SK-N-SH (cell line): ENCODE results near the gene PDIK1L. TPM values are rescaled to one million over a fixed set of nuclear protein-coding genes. Genes with fewer than 3 reads are reported as not detected.

Source experiments
- CTCF ChIA-PET: fragments of 300-600, 350-600 bp; formaldehyde crosslinking; extraction: SDS; loops from one replicate; lab custom pipeline; 2021; lab: Yijun Ruan, JAX
- POLR2A ChIA-PET: fragments of 350-600 bp; sonication (Branson Sonifier 250); formaldehyde crosslinking; extraction: SDS; loops from one replicate; lab custom pipeline; 2020; ENCODE audit warnings: antibody characterized with exemption, inconsistent platforms; lab: Yijun Ruan, JAX
- DNase-seq: peaks from one replicate; pipeline ENCODE4 v3.0.0; 2012
- H2AFZ ChIP-seq: fragments of 200-600 bp; sonication (generic); 2 replicates; pipeline ENCODE4 v1.8.1; 2016; ENCODE audit warnings: antibody characterized with exemption, mild to moderate bottlenecking, low read depth
- H3F3A ChIP-seq: fragments of 200-600 bp; sonication (generic); replicated peaks from 2 replicates; pipeline ENCODE3; 2016; ENCODE audit warnings: antibody characterized with exemption, mild to moderate bottlenecking; ENCODE audit not compliant: insufficient read depth
- H3K27ac ChIP-seq, 2 experiments: fragments of 200-500 bp in 1 of 2; fragments of 200-600 bp in 1 of 2; sonication (Bioruptor generic) in 1 of 2; sonication (generic), shearing (Covaris generic) in 1 of 2; 2 replicates each; pipeline versions ENCODE4 v1.5.1 to v1.6.1; 2014 to 2016; ENCODE audit warnings: low read depth in 2 of 2, inconsistent platforms in 1 of 2, low read length in 1 of 2, mild to moderate bottlenecking in 1 of 2, mixed read lengths in 1 of 2
- H3K27me3 ChIP-seq: fragments of 200-600 bp; sonication (generic), shearing (Covaris generic); 2 replicates; pipeline ENCODE4 v1.6.1; 2016; ENCODE audit warnings: mixed run types; ENCODE audit not compliant: insufficient read depth
- H3K36me3 ChIP-seq, 2 experiments: fragments of 200-500 bp in 1 of 2; fragments of 200-600 bp in 1 of 2; sonication (Bioruptor generic) in 1 of 2; sonication (generic) in 1 of 2; replicated peaks in 1 of 2; 2 replicates each; pipeline versions ENCODE3 to v1.5.1; 2014 to 2016; ENCODE audit warnings: low read length in 1 of 2, mild to moderate bottlenecking in 1 of 2; ENCODE audit not compliant: insufficient read depth in 2 of 2, control insufficient read depth in 1 of 2
- H3K4me1 ChIP-seq, 2 experiments: fragments of 200-500 bp in 1 of 2; fragments of 200-600 bp in 1 of 2; sonication (Bioruptor generic) in 1 of 2; sonication (generic), shearing (Covaris generic) in 1 of 2; 2 replicates each; pipeline versions ENCODE4 v1.5.1 to v1.6.1; 2014 to 2016; ENCODE audit warnings: low read depth in 1 of 2, low read length in 1 of 2, mixed run types in 1 of 2; ENCODE audit not compliant: insufficient read depth in 2 of 2, control insufficient read depth in 1 of 2
- H3K4me2 ChIP-seq: fragments of 200-600 bp; sonication (generic), shearing (Covaris generic); 2 replicates; pipeline ENCODE4 v1.6.1; 2017; ENCODE audit warnings: mixed run types
- H3K4me3 ChIP-seq, 2 experiments: fragments of 200-500 bp in 1 of 2; fragments of 200-600 bp in 1 of 2; sonication (Bioruptor generic) in 1 of 2; sonication (generic), shearing (Covaris generic) in 1 of 2; 2 replicates each; pipeline versions ENCODE4 v1.5.1 to v1.8.1; 2014 to 2016; ENCODE audit warnings: low read depth in 2 of 2, inconsistent platforms in 1 of 2, low read length in 1 of 2, mild to moderate bottlenecking in 1 of 2, mixed read lengths in 1 of 2, moderate library complexity in 1 of 2
- H3K79me2 ChIP-seq: fragments of 200-600 bp; sonication (generic); 2 replicates; pipeline ENCODE4 v1.8.1; 2017; ENCODE audit warnings: mild to moderate bottlenecking; ENCODE audit not compliant: insufficient read depth
- H3K9ac ChIP-seq: fragments of 200-600 bp; sonication (generic); 2 replicates; pipeline ENCODE4 v1.6.1; 2017; ENCODE audit warnings: mixed run types
- H3K9me2 ChIP-seq: fragments of 200-600 bp; sonication (generic); 2 replicates; pipeline ENCODE4 v1.6.1; 2017; ENCODE audit warnings: mixed run types
- H3K9me3 ChIP-seq: fragments of 200-600 bp; sonication (generic); 2 replicates; pipeline ENCODE4 v1.6.1; 2017; ENCODE audit warnings: mixed run types, mild to moderate bottlenecking, moderate library complexity
- H4K20me1 ChIP-seq: fragments of 200-600 bp; sonication (generic); 2 replicates; pipeline ENCODE4 v1.6.1; 2017; ENCODE audit warnings: mild to moderate bottlenecking, mixed run types; ENCODE audit not compliant: insufficient read depth
- ELF1 ChIP-seq: IDR thresholded peaks from 2 replicates; pipeline ENCODE4 v1.4.0; 2012
- EP300 ChIP-seq, 2 experiments: IDR thresholded peaks; 2 replicates each; pipeline versions ENCODE4 v1.4.0 to v1.6.1; 2012; ENCODE audit warnings: borderline replicate concordance in 1 of 2, low read depth in 1 of 2, low read length in 1 of 2
- FOXJ3 ChIP-seq: sonication (generic); formaldehyde crosslinking; IDR thresholded peaks from 2 replicates; pipeline ENCODE4 v1.5.1; 2020; ENCODE audit warnings: mild to moderate bottlenecking, missing genetic modification reagents
- GABPA ChIP-seq: IDR thresholded peaks from 2 replicates; pipeline ENCODE4 v1.4.0; 2012; ENCODE audit warnings: low read depth, mild to moderate bottlenecking
- MEF2A ChIP-seq: IDR thresholded peaks from 2 replicates; pipeline ENCODE4 v1.4.0; 2012; ENCODE audit warnings: low read depth, borderline replicate concordance
- NFIC ChIP-seq: IDR thresholded peaks from 2 replicates; pipeline ENCODE4 v1.4.0; 2012; ENCODE audit warnings: borderline replicate concordance
- NRF1 ChIP-seq: IDR thresholded peaks from 2 replicates; pipeline ENCODE4 v1.6.1; 2012; ENCODE audit warnings: low read depth, mild to moderate bottlenecking, low read length
- SIN3A ChIP-seq: IDR thresholded peaks from 2 replicates; pipeline ENCODE4 v1.6.1; 2012; ENCODE audit warnings: low read depth, mild to moderate bottlenecking, low read length, moderate library complexity, borderline replicate concordance
- WGBS: methylation state at CpG from one replicate; pipeline ENCODE4 v1.1.6; 2017; ENCODE audit warnings: low lambda C conversion rate; 5-methylcytosine and 5-hydroxymethylcytosine counted together
- polyA plus RNA-seq, 3 experiments: library from polyadenylated mRNA; depleted of rRNA; stranded (reverse); fragments of >200 nt; gene quantifications; 2 replicates each; pipeline ENCODE4 v1.2.3, GENCODE V29; 2012
- TF ChIP-seq, protein P1 (sequence below): fragments of 150-350 bp; IDR thresholded peaks from 2 replicates; pipeline ENCODE4 v1.6.1; 2016; ENCODE audit warnings: mild to moderate bottlenecking, low read depth, low read length

The PDIK1L gene
- polyA plus RNA-seq, 1 of the 3 experiments (the other 2 are of a cell fraction): 1.2 TPM

DNA sequence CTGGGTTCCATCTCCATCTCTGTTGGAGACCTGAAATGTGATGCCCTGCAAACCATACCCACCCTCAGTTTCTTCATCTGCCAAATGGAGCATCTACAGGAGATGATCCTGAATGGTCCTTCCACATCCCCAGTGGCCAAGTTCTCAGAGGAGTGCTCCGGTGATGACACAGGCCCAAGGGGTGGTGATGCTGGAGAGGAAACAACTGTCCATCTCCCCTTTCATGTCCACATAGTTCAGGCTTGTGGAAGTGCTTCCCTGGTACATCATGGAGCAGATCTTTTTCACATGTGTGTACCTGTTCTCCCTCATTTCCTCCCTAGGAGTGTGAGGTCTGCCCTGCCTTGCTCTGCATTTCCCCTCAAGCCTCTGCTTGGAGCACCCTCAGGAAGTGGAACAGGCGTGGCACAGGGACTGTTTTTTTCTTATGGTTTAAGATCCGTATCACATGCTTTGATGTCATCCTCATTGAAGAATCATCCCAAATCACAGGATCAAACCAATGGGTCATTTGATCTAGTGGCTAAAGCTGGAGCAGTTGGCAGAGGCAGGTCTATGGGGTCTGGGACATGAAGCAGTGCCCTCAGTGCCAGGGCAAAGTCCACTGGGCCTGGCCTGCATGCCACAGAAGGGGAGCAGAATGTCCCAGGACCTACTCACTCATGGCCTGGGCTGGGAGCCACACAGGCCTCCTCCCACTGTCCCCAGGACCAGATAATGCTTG, 36.0 kb upstream of the PDIK1L start:
- Histone ChIP-seq H4K20me1 (no peaks in the 10 kb centered on the region), H3K4me1 (peaks cover 0 to 3% of the 10 kb centered on the region in 2 experiments; a peak in 1 of 4 replicates), H3F3A (no peaks in the 10 kb centered on the region), H3K9ac (no peak overlapping the region), H3K79me2 (no peaks in the 10 kb centered on the region), H3K4me3 (no peak overlapping the region), H3K36me3 (no peaks in the 10 kb centered on the region), H3K9me2 (no peaks in the 10 kb centered on the region), H3K9me3 (no peaks in the 10 kb centered on the region), H3K4me2 (no peak overlapping the region), H2AFZ (no peak overlapping the region), H3K27me3 (peaks cover 31% of the 10 kb centered on the region), H3K27ac (no peak overlapping the region)
- no peak for TF ChIP-seq NFIC
- TF ChIP-seq FOXJ3 (CRISPR knock-in tag): no peak
- no peak for TF ChIP-seq SIN3A
- no peak for TF ChIP-seq MEF2A
- ChIA-PET CTCF (no interaction called here), POLR2A (no interaction called here)
- WGBS: 43% methylated on average over 2 of the region's 3 CpGs
- no peak for DNase-seq

DNA sequence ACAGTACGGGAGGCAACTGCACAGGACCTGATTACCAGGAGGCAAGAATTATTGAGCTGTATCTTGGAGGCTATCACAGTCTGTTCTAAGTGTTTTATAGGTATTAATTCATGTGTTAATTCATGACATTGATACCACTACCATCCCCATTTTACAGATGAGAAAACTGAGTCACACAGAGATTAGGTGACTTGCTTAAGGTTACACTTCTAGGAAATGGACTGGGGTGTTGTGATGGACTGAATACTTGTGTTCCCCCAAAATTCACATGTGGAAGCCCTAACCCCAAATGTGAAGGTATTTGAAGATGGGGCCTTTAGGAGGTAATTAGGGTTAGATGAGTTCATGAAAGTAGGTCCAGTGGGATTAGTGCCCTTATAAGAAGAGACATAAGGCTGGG, 34.1 kb upstream of the PDIK1L start:
- H4K20me1 ChIP-seq: no peaks in the 10 kb centered on the region
- no peaks in the 10 kb centered on the region for H3K9me2 ChIP-seq
- no peak for DNase-seq
- H3K79me2 ChIP-seq: no peaks in the 10 kb centered on the region
- no peaks in the 10 kb centered on the region; a peak in 1 of 4 replicates for H3K4me1 ChIP-seq
- H3K36me3 ChIP-seq: no peaks in the 10 kb centered on the region
- no peak overlapping the region for H3K4me3 ChIP-seq
- H3K9me3 ChIP-seq: no peaks in the 10 kb centered on the region
- no peak overlapping the region for H3K4me2 ChIP-seq
- ChIA-PET CTCF (no interaction called here), POLR2A (interaction anchor here (0.7 kb wide), 1 partner anchor 10 kb away, joined by 3 read pairs; no protein-coding TSS in a partner anchor)
- 78% methylated on average over 1 of the region's 1 CpG for WGBS
- H3K27ac ChIP-seq: no peak overlapping the region
- H3K27me3 ChIP-seq: peaks cover 15% of the 10 kb centered on the region
- no peaks in the 10 kb centered on the region for H3F3A ChIP-seq
- H3K9ac ChIP-seq: no peak overlapping the region
- no peak overlapping the region for H2AFZ ChIP-seq
- TF ChIP-seq FOXJ3 (CRISPR knock-in tag): no peak
- no peak for TF ChIP-seq EP300 (IDR thresholded peaks at IDR 0.05; ENCODE audit: borderline replicate concordance in 1 of 2, low read depth in 1 of 2, low read length in 1 of 2)
- no peak for TF ChIP-seq GABPA
- no peak for TF ChIP-seq ELF1
- no peak for TF ChIP-seq NRF1
- TF ChIP-seq, protein P1, sequence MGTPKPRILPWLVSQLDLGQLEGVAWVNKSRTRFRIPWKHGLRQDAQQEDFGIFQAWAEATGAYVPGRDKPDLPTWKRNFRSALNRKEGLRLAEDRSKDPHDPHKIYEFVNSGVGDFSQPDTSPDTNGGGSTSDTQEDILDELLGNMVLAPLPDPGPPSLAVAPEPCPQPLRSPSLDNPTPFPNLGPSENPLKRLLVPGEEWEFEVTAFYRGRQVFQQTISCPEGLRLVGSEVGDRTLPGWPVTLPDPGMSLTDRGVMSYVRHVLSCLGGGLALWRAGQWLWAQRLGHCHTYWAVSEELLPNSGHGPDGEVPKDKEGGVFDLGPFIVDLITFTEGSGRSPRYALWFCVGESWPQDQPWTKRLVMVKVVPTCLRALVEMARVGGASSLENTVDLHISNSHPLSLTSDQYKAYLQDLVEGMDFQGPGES: no peak
- no peak for TF ChIP-seq MEF2A
